ENCODE measurements around the gene HPSE2.

HPSE2 gene

DNA sequence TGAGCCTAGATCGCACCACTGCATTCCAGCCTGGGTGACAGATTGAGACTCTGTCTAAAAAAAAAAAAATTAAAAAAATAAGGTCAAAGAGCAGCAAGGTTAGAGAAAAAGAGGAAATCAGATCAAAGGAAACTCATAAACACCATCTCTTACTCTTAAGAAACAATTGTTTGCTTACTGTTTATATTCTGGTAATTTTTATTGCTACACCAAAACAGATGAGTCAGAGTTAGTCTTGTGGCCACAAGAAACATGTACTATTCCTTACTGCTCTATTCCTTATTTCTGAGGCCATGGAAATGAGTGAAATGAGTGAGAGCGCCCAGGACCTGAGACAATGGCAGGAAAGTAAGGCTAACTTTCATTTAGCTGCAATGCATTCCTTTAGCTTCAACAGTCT lies 387.3 kb downstream of the HPSE2 start:
- DNase-seq (ENCODE audit: low spot score) (no peak), FAIRE-seq (no peak)

- DNase-seq (ENCODE audit: low spot score) (no peak), FAIRE-seq (no peak)
Observed at GRCh38 chr10:98846787-98847186, 388.9 kb downstream of the HPSE2 start.

- FAIRE-seq, result no peak
- DNase-seq (ENCODE audit: low spot score), result no peak
Observed at GRCh38 chr10:98833542-98833941, 402.1 kb downstream of the HPSE2 start.

GRCh38 chr10:98832738-98833137 lies 402.9 kb downstream of the HPSE2 start:
- FAIRE-seq, result no peak
- DNase-seq (ENCODE audit: low spot score), result no peak

DNA sequence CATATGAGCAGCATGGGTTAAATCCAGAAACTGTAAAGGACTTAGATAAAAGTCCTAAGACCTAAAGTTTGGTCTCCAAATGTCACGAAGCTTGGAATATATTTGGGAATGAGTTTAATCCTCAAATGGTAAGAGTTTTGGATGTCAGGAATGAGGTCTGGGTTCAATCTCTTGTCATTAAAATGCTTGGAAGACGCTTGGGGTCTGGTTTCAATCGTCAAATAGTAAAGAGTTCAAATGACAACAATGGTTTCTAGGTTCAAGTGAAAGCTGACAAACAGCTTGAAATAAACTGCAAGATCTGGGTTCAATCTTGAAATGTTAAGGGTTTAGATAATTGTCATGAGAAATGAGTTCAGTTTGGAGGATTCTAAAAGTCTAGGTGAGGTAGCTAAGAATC lies 403.5 kb downstream of the HPSE2 start:
- DNase-seq (ENCODE audit: low spot score) (no peak), FAIRE-seq (no peak)

GRCh38 chr10:98831391-98831790 lies 404.3 kb downstream of the HPSE2 start:
- no peak for FAIRE-seq
- DNase-seq (ENCODE audit: low spot score), result no peak

DNA sequence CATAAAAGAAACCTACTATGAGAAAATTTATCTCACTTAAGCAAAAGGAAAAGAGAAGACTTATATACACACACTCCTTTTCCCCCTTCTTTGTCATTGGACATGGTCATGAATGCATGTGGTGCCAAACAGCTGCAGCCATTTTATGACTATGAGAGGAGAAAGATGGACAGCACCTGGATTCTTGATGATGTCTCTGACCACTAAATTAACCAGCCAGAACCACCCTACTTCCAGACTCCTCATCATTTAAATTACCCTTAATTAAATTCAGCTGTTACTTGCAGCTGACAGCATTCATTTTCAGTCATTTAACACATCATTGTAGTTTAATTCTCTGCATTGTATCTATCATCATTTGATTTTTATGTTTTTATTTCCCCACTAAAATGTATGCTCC lies 409.9 kb downstream of the HPSE2 start:
- DNase-seq (ENCODE audit: low spot score) (no peak), FAIRE-seq (no peak)

DNA sequence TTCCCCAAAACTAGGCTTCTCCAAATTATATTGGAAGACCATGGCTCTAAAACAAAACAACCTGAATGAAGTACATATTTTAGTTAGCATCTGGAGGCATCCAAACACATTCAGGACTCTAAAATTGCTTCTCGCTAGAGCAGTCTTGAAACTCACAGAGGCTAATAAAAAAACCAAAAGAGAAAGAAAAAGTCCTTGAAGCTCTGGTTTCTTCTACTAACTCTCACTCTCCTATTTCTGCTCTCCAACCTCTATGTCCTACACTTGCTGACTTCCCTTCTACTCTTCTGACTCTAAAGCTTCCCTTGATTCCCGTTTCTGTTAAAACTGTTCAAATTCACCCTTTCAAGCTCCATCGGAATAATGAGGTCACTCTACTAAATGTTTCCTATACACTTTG lies 418.3 kb downstream of the HPSE2 start:
- DNase-seq (ENCODE audit: low spot score) (no peak), FAIRE-seq (no peak)

DNA sequence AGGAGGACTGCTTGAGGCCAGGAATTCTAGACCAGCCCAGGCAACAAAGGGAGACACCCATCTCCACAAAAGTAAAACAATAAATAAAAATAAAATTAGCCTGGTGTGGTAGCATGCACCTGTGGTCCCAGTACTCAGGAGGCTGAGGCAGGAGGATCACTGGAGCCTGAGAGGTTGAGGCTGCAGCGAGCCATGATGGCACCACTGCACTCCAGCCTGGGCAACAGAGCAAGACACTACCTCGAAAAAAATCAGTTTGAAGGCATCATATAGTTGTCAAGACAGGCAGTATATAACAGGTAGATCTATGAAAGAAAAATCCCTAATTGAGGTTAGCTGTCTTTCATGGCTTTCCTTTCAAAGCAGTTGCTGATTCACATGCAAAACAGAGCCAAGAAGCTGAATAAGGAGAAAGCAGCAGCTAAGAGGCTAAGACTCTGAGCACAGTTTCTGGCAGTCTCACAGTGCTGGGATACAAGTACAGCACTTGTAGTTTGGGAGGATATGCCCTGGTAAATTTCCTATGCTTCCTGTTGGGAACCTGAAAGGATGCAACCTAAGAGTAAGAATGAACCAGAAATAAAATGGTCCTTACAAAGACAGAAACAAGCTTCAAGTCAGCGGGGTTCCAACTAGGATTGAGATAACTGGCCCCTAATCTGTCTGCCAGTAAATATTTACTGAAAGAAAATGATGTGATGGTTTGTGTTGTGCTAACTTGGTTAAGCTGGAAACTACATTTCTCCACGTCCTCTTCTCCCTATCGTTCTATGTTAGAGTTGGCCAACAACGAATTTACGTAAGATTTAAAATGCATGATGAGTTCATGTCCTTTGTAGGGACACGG lies 420.4 kb downstream of the HPSE2 start:
- FAIRE-seq (no peak), DNase-seq (ENCODE audit: low spot score) (no peak)

DNA sequence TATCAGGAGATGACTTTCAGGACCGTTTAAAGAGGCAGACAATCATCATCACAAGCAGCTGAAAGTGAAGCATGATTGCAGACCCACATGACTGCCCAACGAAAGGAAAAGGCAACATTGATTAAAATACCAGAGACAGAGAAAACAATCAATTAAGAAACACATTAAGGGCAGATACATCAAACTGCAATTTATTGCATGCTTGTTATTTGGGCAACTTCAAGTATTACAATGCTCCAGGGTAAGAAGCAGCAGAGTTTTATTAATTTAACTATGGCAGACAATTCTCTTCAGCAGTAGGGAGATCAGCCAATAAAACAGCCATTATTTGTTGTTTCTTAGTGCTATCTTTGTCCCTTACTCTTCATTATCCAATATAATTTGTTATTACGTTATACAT lies 421.2 kb downstream of the HPSE2 start:
- FAIRE-seq, result no peak
- no peak for DNase-seq (ENCODE audit: low spot score)

DNA sequence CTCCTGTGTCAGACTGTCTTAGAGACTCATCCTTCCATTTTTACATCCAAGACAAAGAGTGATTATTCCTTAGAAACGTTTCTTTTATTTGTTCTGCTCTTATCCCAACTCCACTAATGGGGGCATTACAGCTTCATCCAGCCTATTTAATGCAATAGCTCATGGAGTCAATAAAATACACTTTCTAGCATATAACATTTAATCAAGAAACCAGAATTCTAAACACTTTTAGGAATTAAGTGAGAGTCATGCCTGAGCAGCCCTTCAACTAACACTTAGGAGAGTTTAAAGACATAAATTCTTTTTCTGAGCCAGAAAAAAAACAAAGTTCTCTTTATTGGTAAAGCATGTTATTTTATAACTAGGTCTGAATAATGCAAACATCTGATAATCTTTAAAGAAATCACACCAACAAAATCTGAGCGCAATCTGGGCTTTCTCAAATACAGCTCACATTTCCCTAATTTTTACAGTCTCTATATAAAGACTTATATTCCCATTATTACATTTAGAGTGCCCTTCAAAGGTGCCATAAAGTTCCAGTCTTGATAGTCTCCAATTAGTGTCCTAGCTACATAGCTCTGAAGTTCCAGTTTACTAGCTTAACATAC lies 427.3 kb downstream of the HPSE2 start:
- no peak for DNase-seq (ENCODE audit: low spot score)
- FAIRE-seq, result no peak

DNA sequence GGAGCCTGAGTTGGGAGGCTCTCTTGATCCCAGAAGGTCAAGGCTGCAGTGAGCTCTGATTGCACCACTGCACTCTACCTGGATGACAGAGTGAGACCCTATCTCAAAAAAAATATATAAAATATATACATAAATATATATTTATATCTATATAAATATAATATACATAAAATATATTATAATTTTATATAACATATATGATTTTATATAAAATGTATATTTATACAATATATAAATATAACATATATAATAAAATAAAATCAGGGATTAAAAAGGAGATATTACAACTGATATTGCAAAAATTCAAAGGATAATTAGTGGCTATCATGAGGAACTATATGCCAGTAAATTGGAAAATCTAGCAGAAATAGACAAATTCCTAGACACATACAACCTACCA lies 435.4 kb downstream of the HPSE2 start:
- DNase-seq (ENCODE audit: low spot score) (no peak), FAIRE-seq (peak; percentile 40)

GRCh38 chr10:98795467-98795866 lies 440.2 kb downstream of the HPSE2 start:
- FAIRE-seq (no peak), DNase-seq (ENCODE audit: low spot score) (no peak)

GRCh38 chr10:98790817-98791216 lies 444.8 kb downstream of the HPSE2 start:
- FAIRE-seq (no peak), DNase-seq (ENCODE audit: low spot score) (no peak)

DNA sequence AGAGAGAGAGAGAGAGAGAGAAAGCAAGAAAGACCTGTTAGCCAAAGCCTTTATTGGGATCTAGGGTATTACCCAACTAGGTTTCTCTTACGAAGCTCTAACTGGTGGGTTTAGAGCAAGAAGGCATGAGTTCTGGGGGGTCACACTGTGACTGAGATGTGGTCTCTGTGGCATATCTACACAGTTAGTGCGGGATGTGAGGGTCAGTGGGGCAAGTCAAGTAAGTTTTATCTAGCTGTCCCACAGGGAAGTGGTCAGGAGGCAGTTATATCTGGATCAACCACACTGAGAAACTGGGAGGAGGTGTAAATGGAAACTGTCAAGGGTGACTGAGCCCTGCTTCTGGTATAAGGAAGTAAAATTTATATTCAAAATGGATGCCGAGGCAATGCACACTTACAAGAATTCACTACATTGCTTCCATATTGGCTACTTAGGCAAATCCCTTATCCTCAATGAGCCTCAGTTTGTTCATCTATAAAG lies 457.3 kb downstream of the HPSE2 start:
- DNase-seq (ENCODE audit: low spot score), result no peak
- FAIRE-seq, result no peak

- DNase-seq (ENCODE audit: low spot score) (no peak), FAIRE-seq (no peak)
Observed at GRCh38 chr10:98758463-98758862, 477.2 kb downstream of the HPSE2 start.

- DNase-seq (ENCODE audit: low spot score) (no peak), FAIRE-seq (no peak)
Observed at GRCh38 chr10:98748298-98748697, 487.4 kb downstream of the HPSE2 start.

DNA sequence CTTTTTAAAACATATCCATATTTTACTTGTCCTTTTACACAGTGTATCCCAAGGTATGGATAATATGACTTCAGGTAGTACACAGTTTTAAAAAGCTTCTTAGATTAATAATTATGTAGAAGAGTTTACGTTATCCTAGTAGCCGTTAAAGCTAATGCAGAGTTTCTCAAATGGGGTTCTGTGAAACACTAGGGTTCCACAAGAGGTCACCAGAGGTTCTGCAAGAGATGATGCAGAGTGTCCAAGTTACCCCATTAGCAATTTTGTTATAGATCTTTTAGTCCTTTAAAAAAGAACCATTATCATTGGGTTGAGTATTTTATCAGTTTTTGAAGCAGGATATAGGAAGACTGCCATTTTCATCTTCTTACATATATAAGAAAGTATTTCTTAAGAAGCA lies 490.0 kb downstream of the HPSE2 start:
- FAIRE-seq, result no peak
- no peak for DNase-seq (ENCODE audit: low spot score)

GRCh38 chr10:98720551-98720950 lies 515.1 kb downstream of the HPSE2 start:
- FAIRE-seq, result no peak
- DNase-seq (ENCODE audit: low spot score), result no peak

- no peak for DNase-seq (ENCODE audit: low spot score)
- FAIRE-seq, result no peak
Observed at GRCh38 chr10:98713586-98713985, 522.1 kb downstream of the HPSE2 start.

DNA sequence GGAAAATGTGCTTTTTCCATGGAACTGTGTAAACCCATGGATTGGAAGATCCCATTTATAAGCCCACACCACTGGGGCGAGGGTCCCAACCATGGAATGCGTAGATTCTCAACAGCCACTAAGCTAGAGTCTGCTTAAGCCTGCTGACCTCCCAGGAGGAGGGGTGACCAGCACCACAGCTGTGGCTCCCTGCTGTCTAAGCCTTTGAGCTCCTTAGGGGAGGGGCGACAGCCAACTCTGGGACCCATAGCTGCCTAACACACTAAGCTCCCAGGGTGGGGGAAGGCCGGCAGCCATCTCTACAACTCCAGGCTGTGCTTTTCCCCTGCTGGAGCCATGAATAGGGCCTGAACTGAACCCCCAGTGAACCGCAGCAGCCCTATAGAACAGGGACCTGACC lies 539.1 kb downstream of the HPSE2 start:
- no peak for FAIRE-seq

DNA sequence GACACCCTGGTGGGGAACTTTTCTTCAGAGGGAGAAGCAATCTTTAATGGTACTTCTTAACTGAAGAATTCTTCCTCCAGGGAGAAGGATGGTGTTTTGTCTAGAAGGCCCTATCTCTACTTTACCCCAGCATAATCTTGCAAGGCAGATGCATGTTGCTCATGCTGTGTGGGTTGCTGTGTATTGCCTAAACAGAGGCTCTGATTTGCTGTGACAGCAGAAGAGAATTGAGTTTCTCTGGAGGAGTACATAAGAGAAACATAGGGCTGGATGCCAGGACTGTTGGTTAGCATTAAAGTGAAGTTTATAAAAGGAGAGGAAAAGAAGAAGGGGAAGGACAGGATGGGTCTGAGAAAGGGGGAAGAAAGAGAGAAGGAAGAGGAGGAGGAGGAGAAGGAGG lies 540.8 kb downstream of the HPSE2 start:
- FAIRE-seq, result no peak
- no peak for DNase-seq (ENCODE audit: low spot score)

More for the DNA sequence above, 539.1 kb downstream of the HPSE2 start:
- no peak for DNase-seq (ENCODE audit: low spot score)

- no peak for FAIRE-seq
Observed at GRCh38 chr10:98694014-98694413, 541.6 kb downstream of the HPSE2 start.

More at GRCh38 chr10:98694014-98694413, 541.6 kb downstream of the HPSE2 start:
- DNase-seq (ENCODE audit: low spot score), result no peak

Measured in RCC 7860 (cell line).